HL-60/S4 treated with phorbol 12-myristate 13-acetate at 8.2 ng/mL for 4 days and 3 days (cell line): Measurements from ENCODE around the gene PTK6.

ENCODE experiments used
- in situ Hi-C: fragments of 300-500 bp; cut with MboI; formaldehyde crosslinking; loops from 2 replicates; pipeline ENCODE4 v1.15.0; 2022; ENCODE audit warnings: low sequenced_read_pairs

PTK6 gene

DNA sequence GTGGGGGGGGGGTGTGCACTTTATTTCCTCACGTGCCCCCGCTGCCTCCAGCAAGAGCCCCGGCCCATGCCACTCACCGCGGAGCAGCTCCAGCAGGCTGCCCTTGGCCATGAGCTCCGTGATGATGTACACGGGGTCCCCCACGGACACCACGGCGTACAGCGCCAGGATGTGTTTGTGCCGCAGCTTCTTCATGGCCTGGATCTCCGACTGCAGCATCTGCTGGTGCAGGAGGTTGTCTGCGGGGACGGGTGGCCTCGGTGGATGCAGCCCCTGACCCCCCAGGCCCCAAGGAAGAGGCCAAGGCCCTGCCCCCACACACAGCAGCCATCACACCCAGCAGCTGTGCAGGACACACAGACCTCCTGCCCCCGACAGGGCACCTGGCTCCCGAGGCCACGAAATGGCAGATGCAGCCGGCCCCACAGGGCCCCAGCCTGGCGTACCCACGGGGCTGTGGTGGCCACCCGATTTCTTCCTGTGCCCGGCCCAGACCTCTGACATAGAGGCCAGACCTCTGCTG is 4.7 kb downstream of the PTK6 start:
- in situ Hi-C loops = no loop called here

DNA sequence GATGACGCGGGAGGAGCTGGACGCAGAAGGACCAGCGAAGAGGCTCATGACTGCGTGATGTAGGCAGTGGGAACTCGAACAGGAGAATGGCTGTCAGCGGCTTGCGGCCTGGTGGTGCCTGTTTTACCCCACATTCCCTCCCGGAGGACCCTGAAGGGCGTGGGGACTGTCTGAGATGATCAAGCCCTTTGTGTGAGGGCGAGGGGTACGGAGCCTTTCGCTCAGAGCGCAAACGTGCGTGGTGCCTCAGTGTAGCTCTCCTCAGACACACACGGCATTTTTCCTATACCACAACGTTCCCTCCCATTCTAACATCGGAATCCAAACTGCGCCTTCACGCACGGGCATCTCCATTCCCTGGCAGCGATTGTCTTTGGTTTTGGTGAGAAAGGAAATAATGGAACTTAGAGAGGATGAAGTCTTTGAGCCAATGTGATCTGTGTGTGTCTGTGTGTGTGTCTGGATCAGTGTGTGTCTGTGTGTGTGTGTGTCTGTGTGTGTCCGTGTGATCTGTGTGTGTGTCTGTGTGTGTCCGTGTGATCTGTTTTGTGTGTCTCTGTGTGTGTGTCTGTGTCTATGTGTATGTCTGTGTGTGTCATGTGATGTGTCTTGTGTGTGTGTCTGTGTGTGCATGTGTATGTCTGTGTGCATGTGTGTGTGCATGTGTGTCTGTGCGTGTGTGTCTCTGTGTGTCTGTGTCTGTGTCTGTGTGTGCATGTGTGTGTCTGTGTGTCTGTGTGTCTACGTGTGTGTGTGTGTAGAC is 5.3 kb downstream of the PTK6 start:
- in situ Hi-C loops = no loop called here

DNA sequence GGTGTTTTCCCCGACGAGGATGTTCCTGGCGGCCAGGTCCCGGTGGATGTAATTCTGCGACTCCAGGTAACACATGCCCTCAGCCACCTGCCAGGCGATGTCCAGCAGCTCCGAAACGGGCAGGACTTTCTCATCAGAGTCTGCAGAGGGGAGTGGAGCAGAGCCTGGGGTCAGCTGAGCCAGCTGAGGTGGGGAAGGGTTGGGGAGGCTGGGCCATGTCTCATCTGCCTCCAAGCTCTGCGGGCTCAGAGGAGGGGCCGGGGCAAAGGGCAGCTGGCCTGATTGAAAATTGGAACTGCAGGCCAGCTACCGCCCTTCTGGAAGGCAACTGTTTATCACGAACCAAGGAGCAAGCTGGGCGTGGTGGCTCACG is 6.4 kb downstream of the PTK6 start:
- in situ Hi-C loops = no loop called here

- in situ Hi-C loops = no loop called here
These were observed 7.1 kb downstream of the PTK6 start for GRCh38 chr20:63529861-63530787.

- in situ Hi-C loops = no loop called here
These were observed 7.9 kb downstream of the PTK6 start for GRCh38 chr20:63529180-63529860.

GRCh38 chr20:63527184-63527583 is 10.0 kb downstream of the PTK6 start:
- in situ Hi-C loops = no loop called here

- in situ Hi-C loops = no loop called here
These were observed 11.2 kb downstream of the PTK6 start for GRCh38 chr20:63525971-63526370.

DNA sequence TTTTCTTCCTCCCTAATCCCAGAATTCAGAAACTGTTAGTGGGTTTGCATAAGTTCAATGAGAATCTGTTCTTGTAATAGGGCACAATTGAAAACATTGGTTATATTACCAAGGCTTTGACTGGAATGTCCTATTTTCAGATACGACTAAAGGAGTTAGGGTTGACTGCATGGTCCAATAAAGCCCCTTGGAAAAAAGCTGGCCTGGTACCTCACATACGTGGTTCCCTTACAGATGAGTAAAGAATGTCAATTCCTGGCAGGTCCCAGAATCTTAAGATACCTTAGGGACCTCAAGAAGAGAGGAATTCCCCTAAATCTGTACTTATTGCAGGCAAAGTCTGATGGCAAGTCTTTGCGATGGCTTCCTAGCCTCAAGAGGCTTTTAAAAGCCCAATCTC is 12.0 kb downstream of the PTK6 start:
- in situ Hi-C loops = no loop called here

GRCh38 chr20:63522981-63523611 is 14.1 kb downstream of the PTK6 start:
- in situ Hi-C loops = no loop called here

- in situ Hi-C loops = no loop called here
These were observed 14.9 kb downstream of the PTK6 start for GRCh38 chr20:63522091-63522868.

DNA sequence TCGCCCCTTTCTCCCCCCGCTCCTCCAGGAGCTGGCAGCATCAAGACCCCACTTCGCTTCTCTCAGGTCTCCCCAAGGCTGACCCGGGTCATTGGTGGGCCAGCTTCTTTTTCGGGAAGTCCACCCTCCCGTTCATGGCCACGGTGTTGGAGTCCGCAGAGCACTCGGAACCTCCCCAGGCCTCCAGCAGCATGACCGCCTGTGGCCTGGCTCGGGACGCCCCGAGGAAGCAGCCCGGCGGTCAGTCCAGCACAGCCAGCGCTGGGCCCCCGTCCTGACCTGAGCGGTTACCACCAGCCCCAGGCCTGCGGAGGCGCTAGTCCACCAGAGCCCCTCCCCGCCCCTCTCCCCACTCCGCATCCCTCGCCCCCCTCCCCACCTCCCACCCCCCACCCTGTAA is 15.6 kb downstream of the PTK6 start:
- in situ Hi-C loops = no loop called here

DNA sequence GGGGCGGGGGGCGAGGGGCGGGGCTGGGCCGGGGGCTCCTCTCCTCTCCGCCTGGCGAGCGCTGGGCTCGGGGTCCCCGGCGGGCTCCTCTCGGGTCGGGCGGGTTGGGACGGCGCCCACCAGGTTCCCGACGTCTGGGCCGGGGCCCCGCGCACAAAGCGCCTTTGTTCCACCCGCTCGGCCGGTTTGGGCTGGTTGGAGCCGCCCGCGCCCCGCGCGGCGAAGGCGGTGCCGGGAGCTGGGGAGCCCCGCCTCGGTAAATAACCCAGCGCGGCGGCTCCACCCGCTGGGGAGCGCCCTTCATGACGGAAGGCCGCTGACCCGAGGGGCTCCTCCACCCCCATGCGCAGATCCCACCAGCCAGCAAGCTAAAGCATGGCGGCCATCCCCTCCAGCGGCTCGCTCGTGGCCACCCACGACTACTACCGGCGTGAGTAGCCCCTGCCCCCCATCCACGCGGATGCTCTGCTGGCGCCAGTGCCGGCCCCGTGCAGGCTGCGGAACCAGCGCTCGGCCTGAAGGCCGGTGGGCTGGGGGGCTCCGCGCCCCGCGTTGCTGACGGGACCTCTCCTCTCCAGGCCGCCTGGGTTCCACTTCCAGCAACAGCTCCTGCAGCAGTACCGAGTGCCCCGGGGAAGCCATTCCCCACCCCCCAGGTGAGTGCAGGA is 16.1 kb downstream of the PTK6 start:
- in situ Hi-C loops = no loop called here

- in situ Hi-C loops = no loop called here
These were observed 16.7 kb downstream of the PTK6 start, which contains the start of gene PPDPF for GRCh38 chr20:63520504-63520933. TSS of gene PPDPF (plus strand) at chr20:63520765. CDS start at chr20:63521309, 544 bp downstream.

DNA sequence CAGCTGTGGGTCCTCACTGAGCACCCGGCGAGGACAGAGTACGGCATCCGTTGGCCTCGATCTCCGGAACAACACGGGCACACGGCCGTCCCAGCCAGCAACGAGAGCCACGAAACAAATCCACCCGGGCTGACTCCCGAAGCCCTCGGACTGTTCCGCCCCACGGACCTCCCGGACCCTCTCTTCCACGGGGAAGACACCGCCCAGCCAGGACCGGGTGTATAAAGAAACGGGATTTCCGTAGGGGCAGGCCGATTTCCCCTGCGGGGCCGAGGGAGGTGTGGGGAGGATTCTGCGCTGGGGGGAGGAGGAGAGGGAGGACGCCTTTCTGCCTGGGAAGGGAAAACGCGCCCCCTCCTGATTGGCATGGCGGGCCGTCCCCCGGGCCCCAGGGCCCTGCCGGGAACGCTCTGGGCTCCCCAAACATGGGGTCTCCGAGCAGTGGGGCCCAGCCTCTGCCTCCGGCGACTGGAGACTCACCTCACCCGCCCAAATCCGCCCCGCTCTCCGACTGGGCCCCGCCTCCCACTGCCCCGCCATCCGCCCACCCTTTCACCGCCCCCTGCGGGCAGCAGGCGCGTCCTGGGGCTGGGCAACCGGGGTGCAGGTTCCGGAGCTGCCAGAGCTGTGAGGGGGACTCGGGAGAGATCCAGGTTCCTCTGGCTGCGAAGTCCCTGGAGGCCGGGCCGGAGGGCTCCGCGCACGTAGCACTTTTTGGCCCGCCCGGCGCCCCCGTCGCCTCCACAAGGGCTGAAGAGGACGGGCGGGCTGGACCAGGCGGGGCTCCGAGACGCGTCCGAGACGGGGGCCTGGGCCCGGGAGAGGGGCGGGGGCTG is 17.3 kb downstream of the PTK6 start:
- in situ Hi-C loops = no loop called here

DNA sequence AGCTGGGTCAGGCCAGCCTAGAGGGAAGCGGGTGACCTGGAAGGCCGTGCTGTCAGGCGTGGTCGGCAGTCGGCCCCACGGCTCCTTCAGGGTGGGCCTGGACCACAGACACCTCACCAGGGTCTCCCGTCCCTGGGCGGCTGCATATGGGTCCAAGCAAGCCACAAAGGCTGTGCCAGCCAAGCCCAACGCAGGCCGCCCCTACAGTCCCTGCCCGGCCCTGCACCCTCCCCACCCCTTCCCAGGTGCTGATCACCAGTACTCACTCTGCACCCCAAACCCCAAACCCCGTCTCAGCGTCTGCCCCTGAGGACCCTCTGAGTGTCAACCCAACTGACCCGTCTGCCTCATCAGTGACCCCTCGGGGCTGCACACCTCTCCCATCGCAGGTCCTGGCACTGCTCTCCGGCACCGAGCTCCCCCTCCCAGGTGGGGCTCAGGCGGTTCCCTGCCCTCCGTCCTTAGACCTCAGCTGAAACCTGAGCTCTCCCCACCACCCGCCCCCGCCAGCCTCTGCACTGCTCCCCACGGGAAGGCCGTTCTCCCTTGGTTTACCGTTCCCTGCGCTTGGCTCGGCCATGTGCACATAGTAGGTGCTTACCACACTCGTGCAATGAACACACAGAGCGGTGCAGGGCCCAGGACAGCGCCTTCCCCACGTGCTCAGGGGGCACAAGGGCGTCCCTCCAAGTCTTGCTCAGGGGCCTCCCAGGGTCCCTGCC is 18.1 kb downstream of the PTK6 start:
- in situ Hi-C loops = no loop called here

DNA sequence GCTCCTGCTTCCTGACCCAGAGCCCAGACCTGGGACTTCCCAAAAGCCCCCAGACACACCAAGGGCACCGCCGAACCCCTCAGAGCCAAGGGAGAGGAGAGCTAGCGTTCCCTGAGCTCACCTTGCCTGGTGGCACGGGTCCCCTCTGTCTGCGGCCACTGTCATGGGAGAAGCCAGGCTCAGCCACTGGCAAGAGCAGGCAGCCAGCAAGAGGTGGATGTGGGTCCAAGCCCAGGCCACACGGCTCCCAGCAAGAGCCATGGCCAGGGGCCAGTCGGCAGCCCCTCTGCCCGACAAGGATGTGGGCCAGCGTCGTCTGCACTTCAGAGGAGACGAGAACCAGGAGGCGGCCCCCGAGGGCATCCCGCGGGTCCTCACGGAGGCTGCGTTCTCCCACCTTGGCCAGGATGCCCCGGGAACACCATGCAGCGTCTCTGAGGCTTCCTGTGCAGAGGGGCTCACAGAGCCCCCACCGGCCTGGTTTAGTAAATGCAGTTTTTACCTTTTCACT is 18.8 kb downstream of the PTK6 start:
- in situ Hi-C loops = no loop called here
